ENCODE data around the gene TSPAN11. TPM values are rescaled to one million over a fixed set of nuclear protein-coding genes. Genes with fewer than 3 reads are reported as not detected.
A peak's percentile ranks its signal among the peaks of the same experiment; 100 is the strongest.

TSPAN11 gene
- total RNA-seq, 1 donor from 2014 or later: 12.4 TPM

GRCh38 chr12:30896461-30896860 lies 30.1 kb upstream of the TSPAN11 start:
- Histone ChIP-seq H3K27ac (ENCODE audit: low read depth, low read length) (no peak overlapping the region), H3K79me2 (ENCODE audit: insufficient read depth, low read length) (no peaks in the 10 kb centered on the region), H3K9me3 (ENCODE audit: insufficient read depth, low read depth, low read length) (no peaks in the 10 kb centered on the region), H3K9ac (ENCODE audit: low read length) (no peak overlapping the region), H4K20me1 (ENCODE audit: insufficient read depth, low read length) (no peaks in the 10 kb centered on the region), H2AFZ (ENCODE audit: low read depth, low read length) (no peak overlapping the region), H3K4me3 (ENCODE audit: insufficient read depth, low read depth, low read length) (no peak overlapping the region), H3K4me2 (ENCODE audit: low read length) (no peak overlapping the region), H3K36me3 (ENCODE audit: insufficient read depth, low read length) (no peaks in the 10 kb centered on the region), H3K4me1 (ENCODE audit: insufficient read depth, low read length) (no peaks in the 10 kb centered on the region), H3K27me3 (ENCODE audit: insufficient read depth, low read length) (peaks cover 2% of the 10 kb centered on the region)
- H3K9me3 Mint-ChIP-seq (ENCODE audit: unreplicated experiment): no peaks in the 10 kb centered on the region
- DNase-seq (ENCODE audit: low read depth) (peak; percentile 23), FAIRE-seq (no peak)
- H3K27me3 Mint-ChIP-seq (ENCODE audit: low read depth, unreplicated experiment): peaks cover 4% of the 10 kb centered on the region
- no peaks in the 10 kb centered on the region for H3K36me3 Mint-ChIP-seq (ENCODE audit: low read depth, unreplicated experiment)
- no peak overlapping the region for H3K4me3 Mint-ChIP-seq (ENCODE audit: unreplicated experiment)
- H3K27ac Mint-ChIP-seq (ENCODE audit: unreplicated experiment): peak overlapping the region; percentile 42
- no peak for TF ChIP-seq CTCF (IDR thresholded peaks at IDR 0.05; ENCODE audit: insufficient read depth, low read depth, low read length)
- no peak for TF ChIP-seq EZH2 (IDR thresholded peaks at IDR 0.05; ENCODE audit: insufficient read depth, low read length)
- H3K4me1 Mint-ChIP-seq (ENCODE audit: low read depth, unreplicated experiment): peaks cover 5% of the 10 kb centered on the region

- Mint-ChIP-seq H3K27ac (ENCODE audit: unreplicated experiment) (no peak overlapping the region), H3K36me3 (ENCODE audit: low read depth, unreplicated experiment) (no peaks in the 10 kb centered on the region), H3K4me1 (ENCODE audit: low read depth, unreplicated experiment) (peaks cover 5% of the 10 kb centered on the region), H3K4me3 (ENCODE audit: unreplicated experiment) (no peak overlapping the region), H3K9me3 (ENCODE audit: unreplicated experiment) (no peaks in the 10 kb centered on the region), H3K27me3 (ENCODE audit: low read depth, unreplicated experiment) (peaks cover 4% of the 10 kb centered on the region)
- Histone ChIP-seq H2AFZ (ENCODE audit: low read depth, low read length) (no peak overlapping the region), H3K4me3 (ENCODE audit: insufficient read depth, low read depth, low read length) (no peak overlapping the region), H3K4me1 (ENCODE audit: insufficient read depth, low read length) (no peaks in the 10 kb centered on the region), H3K27me3 (ENCODE audit: insufficient read depth, low read length) (peaks cover 2% of the 10 kb centered on the region), H3K9me3 (ENCODE audit: insufficient read depth, low read depth, low read length) (no peaks in the 10 kb centered on the region), H3K4me2 (ENCODE audit: low read length) (no peak overlapping the region), H3K79me2 (ENCODE audit: insufficient read depth, low read length) (no peaks in the 10 kb centered on the region), H3K9ac (ENCODE audit: low read length) (no peak overlapping the region), H3K27ac (ENCODE audit: low read depth, low read length) (no peak overlapping the region), H4K20me1 (ENCODE audit: insufficient read depth, low read length) (no peaks in the 10 kb centered on the region), H3K36me3 (ENCODE audit: insufficient read depth, low read length) (no peaks in the 10 kb centered on the region)
- no peak for FAIRE-seq
- no peak for DNase-seq (ENCODE audit: low read depth)
- TF ChIP-seq EZH2 (IDR thresholded peaks at IDR 0.05; ENCODE audit: insufficient read depth, low read length) (no peak), CTCF (IDR thresholded peaks at IDR 0.05; ENCODE audit: insufficient read depth, low read depth, low read length) (no peak)
Measured at GRCh38 chr12:30898846-30899245, 27.7 kb upstream of the TSPAN11 start.

- H3K36me3 ChIP-seq (ENCODE audit: insufficient read depth, low read length): no peaks in the 10 kb centered on the region
- Mint-ChIP-seq H3K4me1 (ENCODE audit: low read depth, unreplicated experiment) (peaks cover 5% of the 10 kb centered on the region), H3K4me3 (ENCODE audit: unreplicated experiment) (no peak overlapping the region), H3K9me3 (ENCODE audit: unreplicated experiment) (no peaks in the 10 kb centered on the region), H3K36me3 (ENCODE audit: low read depth, unreplicated experiment) (no peaks in the 10 kb centered on the region), H3K27ac (ENCODE audit: unreplicated experiment) (peak overlapping the region; percentile 37), H3K27me3 (ENCODE audit: low read depth, unreplicated experiment) (peaks cover 4% of the 10 kb centered on the region)
- no peak overlapping the region for H3K9ac ChIP-seq (ENCODE audit: low read length)
- DNase-seq (ENCODE audit: low read depth) (no peak), FAIRE-seq (no peak)
- H3K4me3 ChIP-seq (ENCODE audit: insufficient read depth, low read depth, low read length): no peak overlapping the region
- TF ChIP-seq EZH2 (IDR thresholded peaks at IDR 0.05; ENCODE audit: insufficient read depth, low read length) (no peak), CTCF (IDR thresholded peaks at IDR 0.05; ENCODE audit: insufficient read depth, low read depth, low read length) (no peak)
- H4K20me1 ChIP-seq (ENCODE audit: insufficient read depth, low read length): no peaks in the 10 kb centered on the region
- H3K4me2 ChIP-seq (ENCODE audit: low read length): no peak overlapping the region
- H3K27ac ChIP-seq (ENCODE audit: low read depth, low read length): no peak overlapping the region
- H3K4me1 ChIP-seq (ENCODE audit: insufficient read depth, low read length): no peaks in the 10 kb centered on the region
- no peaks in the 10 kb centered on the region for H3K9me3 ChIP-seq (ENCODE audit: insufficient read depth, low read depth, low read length)
- no peak overlapping the region for H2AFZ ChIP-seq (ENCODE audit: low read depth, low read length)
- no peaks in the 10 kb centered on the region for H3K79me2 ChIP-seq (ENCODE audit: insufficient read depth, low read length)
- H3K27me3 ChIP-seq (ENCODE audit: insufficient read depth, low read length): peaks cover 2% of the 10 kb centered on the region
Measured at GRCh38 chr12:30900351-30900750, 26.2 kb upstream of the TSPAN11 start.

Measured in astrocyte (in vitro differentiated cells and primary cell).